HG02623 (cell line): ENCODE data around the gene ASS1.

Source experiments
- ATAC-seq: cut with Tn5 transposase; IDR thresholded peaks from one replicate; pipeline ENCODE4 v1.9.1; 2021; ENCODE audit warnings: moderate library complexity; ENCODE audit not compliant: unreplicated experiment

The ASS1 gene

DNA sequence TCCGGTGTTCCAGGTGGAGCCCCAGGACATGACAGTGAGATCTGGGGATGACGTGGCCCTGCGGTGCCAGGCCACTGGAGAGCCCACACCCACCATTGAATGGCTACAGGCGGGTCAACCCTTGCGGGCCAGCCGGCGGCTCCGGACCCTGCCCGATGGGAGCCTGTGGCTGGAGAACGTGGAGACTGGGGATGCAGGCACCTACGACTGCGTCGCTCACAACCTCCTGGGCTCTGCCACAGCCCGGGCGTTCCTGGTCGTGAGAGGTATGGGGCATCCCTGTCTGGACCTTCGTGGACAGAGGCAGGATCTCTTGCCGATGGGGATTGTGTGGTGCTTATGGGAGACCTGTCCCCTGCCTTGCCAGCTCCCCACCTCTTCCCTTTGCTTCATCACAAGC is 26.0 kb upstream of the ASS1 start:
- no peak for ATAC-seq

DNA sequence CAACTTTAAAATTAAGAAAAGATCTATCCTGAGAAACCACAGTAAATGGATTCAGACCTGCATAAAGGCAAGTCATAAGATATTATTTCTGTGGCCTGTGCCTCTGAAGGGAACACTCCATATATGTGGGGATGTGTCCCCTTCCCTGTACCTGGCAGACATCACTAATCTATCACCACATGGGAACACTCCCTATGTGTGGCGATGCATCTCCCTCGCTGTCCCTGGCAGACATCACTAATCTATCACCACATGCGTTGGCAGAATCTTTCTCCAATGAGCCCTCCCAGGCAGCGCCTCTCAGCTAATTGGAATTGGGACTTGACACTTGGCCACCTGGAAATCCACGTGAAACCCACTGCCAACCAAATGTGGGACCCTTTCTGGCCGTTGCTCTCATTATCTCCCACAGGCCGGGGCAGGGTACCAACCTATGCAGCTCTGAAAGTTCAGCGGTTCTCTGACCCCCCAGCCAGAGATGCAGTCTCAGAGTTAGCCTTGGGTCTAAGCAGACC is 25.2 kb upstream of the ASS1 start:
- ATAC-seq = no peak

DNA sequence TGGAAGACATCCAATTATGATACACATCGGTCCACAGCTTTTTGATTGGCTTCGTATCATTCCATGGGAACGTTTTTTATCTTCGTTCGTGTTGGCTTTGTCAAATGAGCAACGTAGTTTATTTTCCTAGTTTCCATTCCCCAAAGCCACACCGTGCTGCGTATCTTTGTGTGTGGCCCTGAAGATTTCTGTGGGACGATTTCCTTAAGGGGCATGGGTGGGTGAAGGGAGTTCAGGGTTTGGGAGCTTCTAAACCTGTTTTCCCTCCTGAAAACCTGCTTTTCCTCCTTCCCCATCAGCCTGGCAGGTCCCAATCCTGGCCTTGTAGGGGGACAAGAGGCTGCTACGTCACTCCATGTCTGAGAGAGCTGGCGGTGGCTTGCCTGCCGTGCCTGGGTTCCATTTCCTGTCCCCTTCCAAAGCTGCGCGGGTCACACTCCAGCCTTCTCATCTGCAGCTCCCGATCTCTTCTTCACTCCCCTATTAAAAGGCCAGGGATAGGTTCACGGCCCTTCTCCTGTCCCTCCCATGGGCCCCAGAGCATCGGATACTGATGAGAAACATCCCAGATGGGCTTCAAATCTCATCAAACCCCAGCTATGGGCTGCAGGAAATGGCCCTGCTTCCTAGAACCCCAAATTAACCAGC is 23.5 kb upstream of the ASS1 start:
- ATAC-seq = no peak

DNA sequence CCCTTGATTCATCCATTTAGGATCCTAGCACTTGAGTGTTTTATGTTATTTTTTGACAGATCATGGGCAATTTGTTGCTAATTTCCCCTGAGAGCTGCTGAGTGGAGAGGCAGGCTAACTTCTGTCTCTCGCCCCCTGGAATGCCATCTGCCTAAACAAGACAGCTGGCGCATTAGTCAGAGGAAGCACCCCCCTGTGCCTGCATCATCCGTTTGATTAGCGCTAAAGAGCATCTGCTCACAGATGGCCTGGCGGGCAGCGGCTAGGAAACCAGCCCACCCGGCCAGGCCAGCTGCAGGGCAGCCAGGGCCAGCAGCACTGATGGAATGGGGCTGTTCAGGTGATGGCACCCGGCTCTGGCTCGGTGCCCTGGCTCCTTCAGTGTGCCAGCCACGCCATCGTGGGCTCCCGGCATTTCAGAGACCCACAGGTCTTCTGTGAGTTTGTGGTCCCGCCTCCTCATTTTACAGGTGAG is 22.9 kb upstream of the ASS1 start:
- no peak for ATAC-seq

DNA sequence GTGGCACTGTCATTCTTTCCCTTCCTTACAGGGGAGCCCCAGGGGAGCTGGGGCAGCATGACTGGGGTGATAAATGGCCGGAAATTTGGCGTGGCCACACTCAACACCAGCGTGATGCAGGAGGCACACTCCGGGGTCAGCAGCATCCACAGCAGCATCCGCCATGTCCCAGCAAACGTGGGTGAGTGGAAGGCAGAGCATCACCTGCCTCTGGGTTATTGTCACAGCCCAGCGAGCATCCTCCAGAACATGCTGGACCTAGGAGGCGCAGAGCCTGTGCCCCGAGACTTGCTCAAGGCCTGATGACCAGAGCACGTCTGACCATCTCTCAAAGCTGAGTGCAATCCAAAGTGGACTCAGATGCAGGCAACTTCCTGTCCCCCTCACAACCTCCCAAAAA is 22.2 kb upstream of the ASS1 start:
- no peak for ATAC-seq

DNA sequence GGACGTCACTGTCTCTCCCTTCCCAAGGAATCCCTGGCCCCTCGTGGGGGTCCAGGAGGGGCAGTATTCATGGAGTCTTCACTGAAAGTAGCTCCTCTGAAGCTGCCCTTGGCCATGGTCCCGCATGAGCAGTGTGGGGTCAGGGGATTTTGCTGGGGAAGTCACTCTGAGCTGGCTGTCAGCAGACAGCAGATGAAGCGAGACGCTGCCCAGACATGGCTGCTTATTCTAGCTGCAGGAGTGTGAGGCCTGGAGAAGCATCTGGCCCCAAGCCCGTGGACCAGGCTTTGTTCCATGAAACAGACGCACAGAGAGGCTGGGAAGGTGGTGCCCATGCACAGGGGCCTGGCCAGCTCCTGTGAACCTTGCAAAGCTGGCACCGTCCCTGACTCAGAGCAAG is 21.5 kb upstream of the ASS1 start:
- ATAC-seq = no peak

DNA sequence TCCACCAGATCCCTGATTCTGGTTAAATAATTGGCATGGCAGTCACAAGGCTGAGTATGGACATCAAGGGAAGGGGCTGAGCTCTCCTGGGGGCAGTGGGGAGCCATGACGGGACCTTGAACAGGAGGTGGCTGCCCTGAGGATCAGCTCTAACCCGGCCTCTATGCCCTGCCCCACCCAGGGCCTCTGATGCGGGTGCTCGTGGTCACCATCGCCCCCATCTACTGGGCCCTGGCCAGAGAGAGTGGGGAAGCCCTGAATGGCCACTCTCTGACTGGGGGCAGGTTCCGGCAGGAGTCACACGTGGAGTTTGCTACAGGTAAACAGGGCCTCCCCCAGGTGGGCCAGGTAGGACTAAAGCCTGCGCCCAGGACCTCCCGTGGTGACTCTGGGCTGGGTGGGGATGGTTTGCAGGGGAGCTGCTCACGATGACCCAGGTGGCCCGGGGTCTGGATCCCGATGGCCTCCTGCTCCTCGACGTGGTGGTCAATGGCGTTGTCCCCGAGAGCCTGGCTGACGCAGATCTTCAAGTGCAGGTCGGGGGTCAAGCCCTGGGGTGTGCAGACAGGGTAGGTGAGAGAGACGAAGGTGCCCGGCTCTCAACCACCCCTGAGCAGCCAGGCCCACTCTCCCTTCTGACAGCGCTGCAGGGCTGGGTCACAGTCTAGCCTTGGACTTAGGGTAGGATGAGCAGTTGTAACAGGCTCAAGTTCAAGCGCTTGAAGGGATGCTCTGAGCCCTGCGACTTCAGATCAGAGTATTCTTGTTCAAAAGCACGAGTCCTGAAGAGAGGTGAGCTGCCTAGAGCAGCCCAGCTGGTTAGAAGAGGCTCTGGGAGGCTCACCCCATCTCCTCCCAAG is 19.9 kb upstream of the ASS1 start:
- ATAC-seq = no peak

DNA sequence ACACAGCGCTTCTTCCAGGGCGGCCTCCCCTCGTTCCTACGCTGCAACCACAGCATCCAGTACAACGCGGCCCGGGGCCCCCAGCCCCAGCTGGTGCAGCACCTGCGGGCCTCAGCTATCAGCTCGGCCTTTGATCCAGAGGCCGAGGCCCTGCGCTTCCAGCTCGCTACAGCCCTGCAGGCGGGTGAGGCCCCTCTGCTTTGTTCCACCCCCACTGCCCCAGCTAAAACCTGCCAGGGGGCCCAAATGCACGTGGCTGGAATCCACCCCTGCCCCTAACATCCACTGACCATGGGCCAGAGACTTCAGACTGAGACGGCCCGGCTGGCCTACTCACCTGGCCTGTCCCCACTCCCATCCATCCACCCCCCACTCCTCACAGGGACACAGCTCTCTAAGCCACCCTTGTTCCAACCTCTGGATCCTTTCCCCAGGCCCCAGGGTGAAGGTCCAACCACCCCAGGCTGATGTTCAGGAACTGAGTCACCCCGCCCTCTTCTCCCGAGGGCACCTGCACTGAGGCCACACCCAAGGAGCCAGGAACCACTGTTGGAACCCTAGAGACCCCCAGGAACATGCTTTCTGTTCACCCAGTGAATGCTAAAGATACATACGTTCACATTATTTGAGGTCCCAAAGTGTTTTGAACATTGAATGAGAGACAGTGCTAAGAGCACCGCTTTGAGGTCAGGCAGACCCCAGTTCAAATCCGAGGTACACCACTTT is 18.9 kb upstream of the ASS1 start:
- ATAC-seq = no peak

DNA sequence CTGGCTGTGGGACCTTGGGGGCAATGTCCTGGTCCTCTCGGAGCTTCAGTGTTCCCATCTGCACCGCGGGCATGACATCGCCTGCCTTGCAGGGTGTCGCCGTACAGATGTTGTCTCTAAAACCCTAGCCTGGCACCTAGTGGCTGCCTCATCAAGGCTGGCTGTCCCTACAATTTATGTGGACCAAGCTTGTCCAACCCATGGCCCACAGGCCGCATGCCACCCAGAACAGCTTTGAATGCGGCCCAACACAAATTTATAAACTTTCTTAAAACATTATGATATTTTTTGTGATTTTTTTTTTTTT is 18.3 kb upstream of the ASS1 start:
- no peak for ATAC-seq

DNA sequence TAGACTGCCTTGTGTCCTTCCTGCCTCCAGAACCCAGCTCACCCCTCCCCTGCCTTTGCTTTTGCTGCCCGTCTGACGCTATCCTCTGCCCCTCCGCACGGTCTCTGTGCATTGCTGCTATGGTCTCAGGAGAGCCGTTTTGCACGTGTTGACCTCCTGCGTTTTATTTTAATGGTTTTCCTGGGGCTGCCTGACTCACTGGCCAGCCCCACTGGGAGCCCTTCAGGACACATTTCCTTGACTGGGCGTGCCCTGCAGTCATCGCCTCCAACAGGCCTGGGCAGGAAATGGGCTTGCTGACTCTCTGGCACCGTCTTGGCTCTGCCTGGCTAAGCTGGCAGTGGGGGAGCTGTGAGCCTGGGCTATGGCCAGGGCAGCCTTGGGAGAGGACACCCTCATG is 17.9 kb upstream of the ASS1 start:
- no peak for ATAC-seq

DNA sequence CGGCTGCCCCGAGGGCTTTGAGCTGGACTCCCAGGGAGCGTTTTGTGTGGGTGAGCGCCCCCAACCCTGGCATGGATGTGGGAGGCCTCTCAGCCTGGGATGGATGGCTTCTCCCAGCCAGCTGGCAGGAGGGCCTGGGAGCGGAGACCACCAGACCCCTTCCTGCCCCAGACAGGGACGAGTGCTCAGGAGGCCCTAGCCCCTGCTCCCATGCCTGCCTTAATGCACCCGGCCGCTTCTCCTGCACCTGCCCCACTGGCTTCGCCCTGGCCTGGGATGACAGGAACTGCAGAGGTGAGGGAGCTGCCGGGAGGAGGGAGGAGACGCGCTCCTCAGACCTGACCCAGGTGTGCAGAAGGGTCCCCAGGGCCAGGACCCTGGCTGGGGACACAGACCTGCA is 17.4 kb upstream of the ASS1 start:
- no peak for ATAC-seq

DNA sequence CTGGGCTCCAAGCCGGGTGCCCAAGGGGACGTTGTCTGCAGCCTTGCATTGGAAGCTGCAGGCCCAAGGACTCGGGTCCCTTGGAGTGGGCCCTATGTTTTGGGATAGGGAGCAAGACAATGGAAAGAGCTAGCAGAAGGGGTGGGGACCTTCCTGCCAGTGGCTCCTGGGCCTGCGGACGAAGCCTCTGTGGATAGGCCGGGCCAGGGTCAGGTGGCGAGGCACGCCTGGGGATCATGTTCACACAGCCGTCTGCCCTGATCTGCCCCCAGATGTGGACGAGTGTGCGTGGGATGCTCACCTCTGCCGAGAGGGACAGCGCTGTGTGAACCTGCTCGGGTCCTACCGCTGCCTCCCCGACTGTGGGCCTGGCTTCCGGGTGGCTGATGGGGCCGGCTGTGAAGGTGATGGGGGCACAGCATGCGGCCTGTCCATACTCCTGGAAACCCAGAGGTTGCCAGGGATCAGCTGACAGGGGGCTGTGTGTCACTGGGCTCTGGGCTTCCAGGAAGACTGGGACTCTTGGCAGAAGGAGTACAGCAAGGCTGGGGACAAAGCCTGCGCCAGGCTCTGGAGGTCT is 16.6 kb upstream of the ASS1 start:
- no peak for ATAC-seq

DNA sequence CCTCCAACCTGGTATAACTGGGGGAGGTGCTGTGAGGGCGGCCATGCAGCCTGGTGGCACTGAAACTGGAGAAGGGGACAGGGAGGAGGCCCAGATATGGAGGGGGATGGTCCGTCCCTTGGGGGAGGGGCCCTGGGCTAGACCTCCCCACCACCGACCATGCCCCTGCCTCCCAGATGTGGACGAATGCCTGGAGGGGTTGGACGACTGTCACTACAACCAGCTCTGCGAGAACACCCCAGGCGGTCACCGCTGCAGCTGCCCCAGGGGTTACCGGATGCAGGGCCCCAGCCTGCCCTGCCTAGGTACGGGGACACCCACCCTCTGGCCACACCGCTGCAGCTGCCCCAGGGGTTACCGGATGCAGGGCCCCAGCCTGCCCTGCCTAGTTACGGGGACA is 15.4 kb upstream of the ASS1 start:
- ATAC-seq = no peak

DNA sequence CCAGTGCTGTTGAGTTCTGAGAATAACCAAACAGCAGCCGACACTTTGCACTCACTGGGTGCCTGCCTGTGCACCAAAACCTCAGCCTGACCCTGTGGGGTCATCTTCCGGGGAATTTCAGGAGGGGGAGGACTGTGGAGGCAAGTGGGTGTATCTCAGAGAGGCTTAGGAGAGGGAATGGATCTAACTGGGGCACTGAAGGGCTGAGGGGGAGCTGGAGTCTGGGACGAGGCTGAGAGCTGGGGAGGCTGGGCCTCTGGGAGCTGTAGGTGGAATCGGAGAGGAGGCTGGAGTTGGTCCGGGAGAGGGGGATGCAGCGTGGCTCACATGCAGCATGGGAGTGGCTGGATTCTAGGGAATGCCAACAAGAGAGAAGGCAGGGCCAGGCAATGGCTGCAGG is 14.9 kb upstream of the ASS1 start:
- ATAC-seq = no peak

DNA sequence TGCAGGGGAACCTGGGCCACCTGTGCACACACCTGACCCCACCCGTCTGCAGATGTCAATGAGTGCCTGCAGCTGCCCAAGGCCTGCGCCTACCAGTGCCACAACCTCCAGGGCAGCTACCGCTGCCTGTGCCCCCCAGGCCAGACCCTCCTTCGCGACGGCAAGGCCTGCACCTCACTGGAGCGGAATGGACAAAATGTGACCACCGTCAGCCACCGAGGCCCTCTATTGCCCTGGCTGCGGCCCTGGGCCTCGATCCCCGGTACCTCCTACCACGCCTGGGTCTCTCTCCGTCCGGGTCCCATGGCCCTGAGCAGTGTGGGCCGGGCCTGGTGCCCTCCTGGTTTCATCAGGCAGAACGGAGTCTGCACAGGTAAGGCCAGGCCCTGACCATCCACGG is 14.5 kb upstream of the ASS1 start:
- ATAC-seq = no peak

DNA sequence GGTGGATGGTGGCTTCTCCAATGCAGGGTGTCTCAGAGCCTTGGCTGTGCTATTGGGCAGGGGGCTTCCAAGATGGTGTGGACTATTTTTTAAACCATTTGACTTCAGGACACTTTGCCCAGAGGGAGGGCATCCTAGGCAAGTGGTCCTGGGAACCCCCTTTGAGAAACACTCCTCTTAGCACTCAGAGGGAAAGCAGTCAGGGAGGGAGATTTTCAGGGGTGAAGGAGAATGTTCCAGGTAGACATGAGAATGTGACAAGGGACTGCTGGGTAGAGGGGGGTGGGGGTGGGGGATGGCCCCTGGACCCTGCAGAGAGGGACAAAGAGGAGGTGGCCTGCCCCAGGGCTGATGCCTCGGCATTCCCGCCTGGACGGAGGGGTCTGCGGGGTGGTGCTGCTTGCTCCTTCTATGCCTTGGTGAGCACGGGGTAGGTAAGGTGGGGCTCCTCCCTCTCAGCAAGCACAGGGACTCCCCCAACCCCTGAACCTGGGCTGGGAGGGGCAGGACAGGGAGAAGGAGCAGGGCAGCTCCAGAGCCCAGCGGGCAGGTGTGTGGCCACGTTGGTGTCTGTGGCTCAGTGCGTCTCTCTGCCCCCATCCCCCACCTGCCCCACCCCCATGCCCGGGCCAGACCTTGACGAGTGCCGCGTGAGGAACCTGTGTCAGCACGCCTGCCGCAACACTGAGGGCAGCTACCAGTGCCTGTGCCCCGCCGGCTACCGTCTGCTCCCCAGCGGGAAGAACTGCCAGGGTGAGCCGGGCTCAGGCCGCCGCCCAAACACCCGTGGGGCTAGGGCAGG is 13.8 kb upstream of the ASS1 start:
- no peak for ATAC-seq

DNA sequence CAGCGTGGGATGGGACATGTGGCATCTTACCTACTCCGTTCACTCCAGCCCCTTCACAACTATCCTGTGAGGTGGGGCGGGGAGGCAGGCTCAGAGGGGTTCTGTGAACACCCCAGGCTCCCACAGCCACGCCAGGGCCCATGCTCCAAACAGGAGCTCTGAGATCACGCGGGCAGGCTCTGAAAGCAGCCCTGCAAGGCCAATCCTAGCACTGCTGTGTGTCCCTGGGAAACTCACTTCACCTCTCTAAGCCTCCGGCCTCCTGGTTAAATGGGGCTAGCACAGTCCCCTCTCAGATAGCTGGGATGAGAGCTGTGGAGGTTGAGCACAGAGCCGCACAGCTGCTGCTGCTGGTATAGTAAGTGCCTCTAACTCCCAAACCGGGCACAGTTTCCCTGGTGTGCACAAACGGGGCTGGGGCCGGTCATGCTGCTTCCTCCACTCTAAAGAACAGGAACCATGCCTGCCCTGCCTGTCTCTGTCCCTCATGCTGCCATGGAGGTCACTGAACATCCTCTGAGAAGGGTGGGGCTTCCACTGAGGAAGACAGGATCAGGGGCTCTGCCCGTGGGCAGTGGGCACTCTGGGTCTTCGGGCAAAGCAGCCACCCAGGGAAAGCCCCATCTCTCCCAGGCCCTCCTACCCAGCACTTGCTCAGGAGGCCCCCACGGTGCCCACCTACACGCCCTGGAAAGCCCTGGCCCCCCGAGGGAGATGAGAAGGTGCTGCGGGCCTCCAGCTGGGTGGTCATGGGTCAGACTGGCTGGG is 13.0 kb upstream of the ASS1 start:
- no peak for ATAC-seq

DNA sequence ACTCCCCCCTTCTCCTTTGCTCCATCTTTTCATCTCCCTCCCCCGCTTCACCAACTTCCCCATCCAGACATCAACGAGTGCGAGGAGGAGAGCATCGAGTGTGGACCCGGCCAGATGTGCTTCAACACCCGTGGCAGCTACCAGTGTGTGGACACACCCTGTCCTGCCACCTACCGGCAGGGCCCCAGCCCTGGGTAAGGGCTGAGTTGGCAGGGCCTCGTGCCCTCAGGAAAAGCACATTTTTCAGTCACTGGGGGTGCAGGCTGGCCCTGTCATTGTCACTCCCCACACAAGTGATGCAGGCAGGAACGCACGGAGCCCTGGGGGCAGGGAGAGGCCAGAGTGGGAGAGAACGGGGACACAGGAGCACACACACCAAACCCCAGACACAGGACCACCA is 12.4 kb upstream of the ASS1 start:
- ATAC-seq = no peak

DNA sequence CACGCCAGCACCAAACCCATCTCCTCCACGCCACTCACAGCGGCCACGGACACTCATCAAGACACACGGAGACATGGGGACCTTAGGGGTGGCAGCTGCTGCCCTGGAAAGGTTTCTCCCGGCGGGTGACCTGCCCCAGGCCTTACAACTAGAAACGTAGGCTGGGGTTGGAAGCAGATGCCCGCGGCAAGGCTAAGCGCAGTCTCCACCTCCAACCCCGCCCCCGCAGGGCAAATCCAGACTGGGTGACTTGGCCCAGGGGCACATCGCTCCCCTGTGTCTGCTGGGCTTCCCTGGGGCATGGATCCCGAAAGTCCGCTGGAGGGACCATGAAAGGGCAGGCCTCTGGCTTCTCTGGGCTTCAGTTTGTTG is 12.0 kb upstream of the ASS1 start:
- no peak for ATAC-seq
